Lung (tissue), 12 donors: ENCODE results near the gene ETV6. TPM values are rescaled to one million over a fixed set of nuclear protein-coding genes. Genes with fewer than 3 reads are reported as not detected.

Source experiments
- ATAC-seq: fragments of 200-7000 bp; cut with Tn5 transposase; one replicate; pipeline ENCODE4 v1.9.1; 2020; ENCODE audit warnings: moderate number of reproducible peaks; ENCODE audit not compliant: insufficient read depth, low FRiP score
- DNase-seq, 3 donors: peaks; one replicate each; pipeline ENCODE4 v3.0.0-alpha.2; 2013 to 2017
- H3K27ac ChIP-seq, 2 donors: one replicate each; pipeline ENCODE4 v1.5.1; 2013; ENCODE audit warnings: mild to moderate bottlenecking in 2 of 2, moderate library complexity in 2 of 2, control low read depth in 1 of 2, inconsistent platforms in 1 of 2, low read depth in 1 of 2, low read length in 1 of 2
- H3K27me3 ChIP-seq, 3 donors: one replicate each; pipeline ENCODE4 v1.5.1; 2013; ENCODE audit warnings: low read length in 2 of 3; ENCODE audit not compliant: control insufficient read depth in 3 of 3, insufficient read depth in 3 of 3
- H3K36me3 ChIP-seq, 4 donors: one replicate each; pipeline ENCODE4 v1.5.1; 2013; ENCODE audit warnings: low read length in 4 of 4, mild to moderate bottlenecking in 1 of 4, moderate library complexity in 1 of 4; ENCODE audit not compliant: control insufficient read depth in 4 of 4, insufficient read depth in 4 of 4
- H3K4me1 ChIP-seq, 5 donors: one replicate each; pipeline ENCODE4 v1.5.1; 2013; ENCODE audit warnings: low read length in 5 of 5, mild to moderate bottlenecking in 2 of 5, moderate library complexity in 1 of 5; ENCODE audit not compliant: control insufficient read depth in 5 of 5, insufficient read depth in 5 of 5
- H3K4me3 ChIP-seq: one replicate; pipeline ENCODE4 v1.5.1; 2013; ENCODE audit warnings: mild to moderate bottlenecking, control low read depth, moderate library complexity
- H3K9ac ChIP-seq, 2 donors: one replicate each; pipeline ENCODE4 v1.5.1; 2013; ENCODE audit warnings: low read length in 2 of 2, control low read depth in 1 of 2; ENCODE audit not compliant: insufficient read depth in 1 of 2
- H3K9me3 ChIP-seq, 4 donors: one replicate each; pipeline ENCODE4 v1.5.1; 2013; ENCODE audit warnings: low read length in 3 of 4, mild to moderate bottlenecking in 1 of 4, moderate library complexity in 1 of 4; ENCODE audit not compliant: control insufficient read depth in 4 of 4, insufficient read depth in 3 of 4
- WGBS, 2 donors: extraction: QIAGEN DNeasy Blood & Tissue Kit; methylation state at CpG; one replicate each; pipeline ENCODE4 v1.1.7; 2013; 5-methylcytosine and 5-hydroxymethylcytosine counted together
- polyA plus RNA-seq, 2 donors: library from polyadenylated mRNA; stranded (reverse); fragments of 200-250 nt; gene quantifications; one replicate each; pipeline ENCODE4 v1.2.1, GENCODE V29; 2013
- total RNA-seq, 2 donors: library from RNA; depleted of rRNA in 1 of 2; stranded (reverse); fragments of >200 nt in 1 of 2; gene quantifications; one replicate each; pipeline ENCODE4 v1.2.1, GENCODE V29; 2014 to 2021
- TF ChIP-seq, protein P1 (sequence below): IDR thresholded peaks from 2 replicates; pipeline ENCODE4 v1.5.1; 2012; ENCODE audit warnings: mild to moderate bottlenecking; ENCODE audit errors: control extremely low read depth, extremely low read depth
- donor health status: control.
- donor health status: control.
- donor health status: Bipolar disorder and iron deficiency.
- donor health status: healthy.
- donor health status: DM: yes; HTN: yes; CAD: no.

The ETV6 gene
- total and polyA plus RNA-seq, 4 donors = 8.6 to 45.7 (median 13.6) TPM

DNA sequence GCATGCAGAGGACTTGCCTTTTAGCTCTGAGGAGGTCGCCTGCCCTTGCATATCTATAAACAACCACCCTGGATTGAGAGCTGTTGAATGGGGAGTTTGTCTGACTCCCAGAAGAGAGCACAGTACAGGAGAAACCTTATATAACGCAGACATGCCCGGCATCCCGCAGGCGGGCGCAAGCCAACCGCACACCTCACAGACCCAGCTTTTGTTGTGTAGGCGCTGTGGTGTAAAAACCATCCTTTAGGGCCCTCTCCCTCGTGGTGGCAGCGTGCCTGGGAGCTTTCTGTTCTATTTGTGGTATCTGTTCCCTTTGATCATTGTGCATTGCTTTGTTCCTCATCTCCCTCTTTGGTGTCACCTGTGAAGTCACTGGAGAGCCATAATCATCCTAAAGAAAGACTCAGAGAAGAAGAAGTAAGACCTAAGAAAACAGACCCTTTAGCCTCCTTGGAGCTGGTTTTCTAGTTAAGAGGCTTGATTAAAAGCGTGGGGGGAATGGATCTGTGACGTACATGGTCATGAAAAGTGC lies 77.7 kb downstream of the ETV6 start:
- 82 to 88% methylated on average over 12 of the region's 12 CpGs for WGBS, 2 donors
- Histone ChIP-seq H3K27ac (no peak overlapping the region), H3K9ac (no peak overlapping the region), H3K27me3 (no peaks in the 10 kb centered on the region), H3K4me1 (peaks cover 6 to 31% (median 22%) of the 10 kb centered on the region in 5 donors), H3K9me3 (no peaks in the 10 kb centered on the region), H3K36me3 (peaks cover 0 to 2% (median 0%) of the 10 kb centered on the region in 4 donors), H3K4me3 (no peak overlapping the region)
- TF ChIP-seq, protein P1, sequence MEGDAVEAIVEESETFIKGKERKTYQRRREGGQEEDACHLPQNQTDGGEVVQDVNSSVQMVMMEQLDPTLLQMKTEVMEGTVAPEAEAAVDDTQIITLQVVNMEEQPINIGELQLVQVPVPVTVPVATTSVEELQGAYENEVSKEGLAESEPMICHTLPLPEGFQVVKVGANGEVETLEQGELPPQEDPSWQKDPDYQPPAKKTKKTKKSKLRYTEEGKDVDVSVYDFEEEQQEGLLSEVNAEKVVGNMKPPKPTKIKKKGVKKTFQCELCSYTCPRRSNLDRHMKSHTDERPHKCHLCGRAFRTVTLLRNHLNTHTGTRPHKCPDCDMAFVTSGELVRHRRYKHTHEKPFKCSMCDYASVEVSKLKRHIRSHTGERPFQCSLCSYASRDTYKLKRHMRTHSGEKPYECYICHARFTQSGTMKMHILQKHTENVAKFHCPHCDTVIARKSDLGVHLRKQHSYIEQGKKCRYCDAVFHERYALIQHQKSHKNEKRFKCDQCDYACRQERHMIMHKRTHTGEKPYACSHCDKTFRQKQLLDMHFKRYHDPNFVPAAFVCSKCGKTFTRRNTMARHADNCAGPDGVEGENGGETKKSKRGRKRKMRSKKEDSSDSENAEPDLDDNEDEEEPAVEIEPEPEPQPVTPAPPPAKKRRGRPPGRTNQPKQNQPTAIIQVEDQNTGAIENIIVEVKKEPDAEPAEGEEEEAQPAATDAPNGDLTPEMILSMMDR = no peak
- DNase-seq (no peak), ATAC-seq (no peak)

DNA sequence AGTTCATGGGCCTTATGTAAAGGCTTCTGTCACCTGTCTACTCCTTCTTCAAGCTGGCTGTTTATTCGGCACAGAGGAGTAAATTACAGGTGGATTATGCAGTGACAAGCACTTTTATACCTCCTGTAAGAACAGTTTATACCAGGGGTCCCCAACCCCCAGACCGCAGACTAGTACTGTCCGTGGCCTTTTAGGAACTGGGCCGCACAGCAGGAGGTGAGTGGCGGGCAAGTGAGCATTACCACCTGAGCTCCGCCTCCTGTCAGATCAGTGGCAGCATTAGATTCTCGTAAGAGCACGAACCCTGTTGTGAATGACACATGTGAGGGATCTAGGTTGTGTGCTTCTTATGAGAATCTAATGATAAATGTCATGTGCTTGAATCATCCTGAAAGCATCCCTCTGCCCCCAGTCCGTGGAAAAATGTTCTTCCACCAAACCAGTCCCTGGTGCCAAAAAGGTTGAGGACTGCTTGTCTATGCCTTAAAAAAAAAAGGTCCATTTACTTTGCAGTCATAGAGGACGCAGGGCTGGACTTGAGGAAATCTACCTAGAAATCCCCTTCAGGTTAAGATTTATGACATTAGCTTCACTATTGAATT lies 78.8 kb downstream of the ETV6 start:
- Histone ChIP-seq H3K9ac (no peak overlapping the region), H3K4me1 (peaks cover 6 to 31% (median 24%) of the 10 kb centered on the region in 5 donors), H3K27ac (no peak overlapping the region), H3K4me3 (no peak overlapping the region), H3K27me3 (no peaks in the 10 kb centered on the region), H3K9me3 (no peaks in the 10 kb centered on the region), H3K36me3 (peaks cover 0 to 2% (median 0%) of the 10 kb centered on the region in 4 donors)
- TF ChIP-seq, protein P1 = no peak
- no peak for DNase-seq
- no peak for ATAC-seq
- WGBS, 2 donors = 90 to 91% methylated on average over 10 of the region's 10 CpGs

DNA sequence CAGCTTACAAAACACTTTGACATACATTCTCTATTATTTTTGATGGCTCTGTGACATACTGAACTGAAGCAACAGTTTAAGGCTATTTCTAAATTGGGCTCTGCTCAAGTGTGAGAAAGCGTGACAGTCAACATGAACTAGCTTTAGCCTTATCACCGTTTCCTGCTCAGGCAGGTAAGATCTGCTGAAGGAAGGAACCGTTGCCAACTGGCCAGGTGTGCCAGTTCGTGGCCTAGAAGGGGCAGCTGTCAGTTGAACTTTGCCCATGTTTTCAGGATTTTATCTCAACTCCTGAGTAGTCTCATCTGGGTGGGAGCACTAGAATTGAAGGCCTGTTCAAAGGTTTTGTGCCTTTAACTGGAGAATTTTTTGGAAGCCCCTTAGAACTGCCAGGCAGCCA lies 79.5 kb downstream of the ETV6 start:
- DNase-seq (no peak), ATAC-seq (no peak)
- 47 to 51% methylated on average over 4 of the region's 4 CpGs for WGBS, 2 donors
- H3K36me3 ChIP-seq = peaks cover 0 to 2% (median 0%) of the 10 kb centered on the region in 4 donors
- TF ChIP-seq, protein P1 = no peak
- H3K9ac ChIP-seq = no peak overlapping the region
- H3K27me3 ChIP-seq = no peaks in the 10 kb centered on the region
- peaks cover 6 to 28% (median 21%) of the 10 kb centered on the region in 5 donors for H3K4me1 ChIP-seq
- H3K9me3 ChIP-seq = no peaks in the 10 kb centered on the region
- H3K27ac ChIP-seq = peak overlapping the region in 1 of 2 donors; percentile 7
- H3K4me3 ChIP-seq = no peak overlapping the region
